Measurements from ENCODE around the gene ATG12. TPM values are rescaled to one million over a fixed set of nuclear protein-coding genes. Genes with fewer than 3 reads are reported as not detected.
A peak's percentile ranks its signal among the peaks of the same experiment; 100 is the strongest.
"Not testable (repeated sequence)": the region's sequence is repeated elsewhere in the genome, so short reads cannot be mapped to it uniquely, and the experiment has no call there.

The ATG12 gene
- total RNA-seq, 2 experiments from 2014 or later, result 36.5 to 36.9 TPM

- no peak overlapping the region for H3K27ac Mint-ChIP-seq
- peaks cover 45% of the 10 kb centered on the region for H3K36me3 Mint-ChIP-seq
Observed at GRCh38 chr5:115835481-115835880, 5.9 kb downstream of the ATG12 start.

GRCh38 chr5:115831163-115831768, 10.1 kb downstream of the ATG12 start:
- CTCF ChIA-PET, result interaction anchor here (0.6 to 1.8 kb wide), 6 partner anchors 12 to 203 kb away, joined by 3 to 4 read pairs (median 4); no protein-coding TSS in a partner anchor
- Mint-ChIP-seq H3K27me3 (no peaks in the 10 kb centered on the region), H3K4me1 (peaks cover 5% of the 10 kb centered on the region), H3K27ac (no peak overlapping the region), H3K36me3 (peaks cover 55% of the 10 kb centered on the region), H3K4me3 (no peak overlapping the region), H3K9me3 (ENCODE audit: low read depth) (peaks cover 4% of the 10 kb centered on the region)
- no peak for DNase-seq
- ATAC-seq, result peak; percentile 49

More at GRCh38 chr5:115835481-115835880, 5.9 kb downstream of the ATG12 start:
- Mint-ChIP-seq H3K4me3 (no peak overlapping the region), H3K4me1 (peaks cover 34% of the 10 kb centered on the region), H3K27me3 (no peaks in the 10 kb centered on the region), H3K9me3 (ENCODE audit: low read depth) (no peaks in the 10 kb centered on the region)
- ATAC-seq (no peak), DNase-seq (no peak)
- CTCF ChIA-PET, result interaction anchor here (0.6 kb wide), 1 partner anchor 204 kb away, joined by 3 read pairs; no protein-coding TSS in a partner anchor

DNA sequence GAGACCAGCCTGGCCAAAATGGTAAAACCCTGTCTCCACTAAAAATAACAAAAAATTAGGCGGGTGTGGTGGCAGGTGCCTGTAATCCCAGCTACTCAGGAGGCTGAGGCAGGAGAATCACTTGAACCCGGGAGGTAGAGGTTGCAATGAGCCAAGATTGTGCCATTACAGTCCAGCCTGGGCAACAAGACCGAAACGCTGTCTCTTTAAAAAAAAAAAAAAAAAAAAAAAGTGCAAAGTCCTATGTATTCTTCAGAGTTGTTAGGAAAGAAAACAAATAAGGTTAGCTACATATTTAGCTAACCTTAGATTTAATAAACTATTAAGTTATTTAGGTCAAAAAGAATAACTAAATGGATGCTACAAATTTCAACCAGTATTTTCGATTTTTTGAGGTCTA, 11.5 kb downstream of the ATG12 start:
- CTCF ChIA-PET, result interaction anchor here (0.9 to 1.0 kb wide), 2 partner anchors 10 to 245 kb away, joined by 3 to 4 read pairs; no protein-coding TSS in a partner anchor
- DNase-seq (no peak), ATAC-seq (no peak)
- peaks cover under 1% of the 10 kb centered on the region for H3K27me3 Mint-ChIP-seq
- H3K36me3 Mint-ChIP-seq, result peaks cover 44% of the 10 kb centered on the region
- H3K9me3 Mint-ChIP-seq (ENCODE audit: low read depth), result peaks cover 5% of the 10 kb centered on the region
- no peak overlapping the region for H3K27ac Mint-ChIP-seq
- H3K4me3 Mint-ChIP-seq, result no peak overlapping the region
- H3K4me1 Mint-ChIP-seq, result peaks cover 4% of the 10 kb centered on the region

- ATAC-seq, result no peak
- no peak for DNase-seq
- CTCF ChIA-PET, result interaction anchor here (1.3 kb wide), 1 partner anchor 191 kb away, joined by 4 read pairs; no protein-coding TSS in a partner anchor
- Mint-ChIP-seq H3K9me3 (ENCODE audit: low read depth) (peaks cover 5% of the 10 kb centered on the region), H3K27ac (no peak overlapping the region), H3K36me3 (peaks cover 29% of the 10 kb centered on the region), H3K4me3 (no peak overlapping the region), H3K27me3 (peaks cover 18% of the 10 kb centered on the region), H3K4me1 (no peaks in the 10 kb centered on the region)
Observed at GRCh38 chr5:115825948-115826347, 15.4 kb downstream of the ATG12 start.

GRCh38 chr5:115824983-115825382, 16.4 kb downstream of the ATG12 start:
- H3K27ac Mint-ChIP-seq; H3K4me3 Mint-ChIP-seq; ATAC-seq; H3K9me3 Mint-ChIP-seq (ENCODE audit: low read depth); CTCF ChIA-PET; DNase-seq; H3K4me1 Mint-ChIP-seq: not testable (repeated sequence)
- peaks cover 27% of the 10 kb centered on the region for H3K27me3 Mint-ChIP-seq
- H3K36me3 Mint-ChIP-seq, result peaks cover 29% of the 10 kb centered on the region

- Mint-ChIP-seq H3K36me3 (peaks cover 1% of the 10 kb centered on the region), H3K27me3 (peaks cover 61% of the 10 kb centered on the region), H3K4me1 (peaks cover 8% of the 10 kb centered on the region), H3K9me3 (ENCODE audit: low read depth) (no peaks in the 10 kb centered on the region), H3K27ac (no peak overlapping the region), H3K4me3 (no peak overlapping the region)
- no peak for DNase-seq
- CTCF ChIA-PET, result no interaction called here
- ATAC-seq, result no peak
Observed at GRCh38 chr5:115820846-115821245, 20.5 kb downstream of the ATG12 start.

GRCh38 chr5:115818821-115819220, 22.5 kb downstream of the ATG12 start:
- peaks cover 1% of the 10 kb centered on the region for H3K36me3 Mint-ChIP-seq
- H3K9me3 Mint-ChIP-seq (ENCODE audit: low read depth), result no peaks in the 10 kb centered on the region
- H3K4me1 Mint-ChIP-seq, result peaks cover 27% of the 10 kb centered on the region
- no peak for ATAC-seq
- DNase-seq, result no peak
- CTCF ChIA-PET, result interaction anchor here (1.3 to 1.4 kb wide), 2 partner anchors 12 to 216 kb away, joined by 3 read pairs; no protein-coding TSS in a partner anchor
- H3K27ac Mint-ChIP-seq, result no peak overlapping the region
- no peak overlapping the region for H3K4me3 Mint-ChIP-seq
- peaks cover 75% of the 10 kb centered on the region for H3K27me3 Mint-ChIP-seq

DNA sequence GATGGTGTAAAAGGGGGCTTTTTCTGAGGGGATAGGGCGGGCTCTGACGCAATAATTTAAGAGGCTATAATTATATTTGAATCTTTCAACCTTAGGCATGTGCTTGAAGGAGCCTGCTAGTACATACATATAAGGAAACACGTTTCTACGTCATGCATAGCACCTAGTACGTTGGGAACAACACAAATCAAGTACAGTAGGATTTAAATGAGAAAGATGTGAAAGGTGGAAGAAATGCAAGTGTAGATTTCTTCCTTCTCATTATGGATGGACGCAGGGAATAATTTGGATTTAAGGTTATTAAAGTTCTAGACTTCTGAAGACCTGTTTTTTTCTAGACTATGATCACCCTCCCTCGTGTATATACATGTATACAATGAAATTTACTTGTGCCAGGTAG, 24.0 kb downstream of the ATG12 start:
- no peak for DNase-seq
- CTCF ChIA-PET, result no interaction called here
- Mint-ChIP-seq H3K4me3 (no peak overlapping the region), H3K27ac (no peak overlapping the region), H3K4me1 (peaks cover 37% of the 10 kb centered on the region), H3K9me3 (ENCODE audit: low read depth) (no peaks in the 10 kb centered on the region), H3K36me3 (peaks cover 1% of the 10 kb centered on the region), H3K27me3 (peaks cover 85% of the 10 kb centered on the region)
- ATAC-seq, result no peak

DNA sequence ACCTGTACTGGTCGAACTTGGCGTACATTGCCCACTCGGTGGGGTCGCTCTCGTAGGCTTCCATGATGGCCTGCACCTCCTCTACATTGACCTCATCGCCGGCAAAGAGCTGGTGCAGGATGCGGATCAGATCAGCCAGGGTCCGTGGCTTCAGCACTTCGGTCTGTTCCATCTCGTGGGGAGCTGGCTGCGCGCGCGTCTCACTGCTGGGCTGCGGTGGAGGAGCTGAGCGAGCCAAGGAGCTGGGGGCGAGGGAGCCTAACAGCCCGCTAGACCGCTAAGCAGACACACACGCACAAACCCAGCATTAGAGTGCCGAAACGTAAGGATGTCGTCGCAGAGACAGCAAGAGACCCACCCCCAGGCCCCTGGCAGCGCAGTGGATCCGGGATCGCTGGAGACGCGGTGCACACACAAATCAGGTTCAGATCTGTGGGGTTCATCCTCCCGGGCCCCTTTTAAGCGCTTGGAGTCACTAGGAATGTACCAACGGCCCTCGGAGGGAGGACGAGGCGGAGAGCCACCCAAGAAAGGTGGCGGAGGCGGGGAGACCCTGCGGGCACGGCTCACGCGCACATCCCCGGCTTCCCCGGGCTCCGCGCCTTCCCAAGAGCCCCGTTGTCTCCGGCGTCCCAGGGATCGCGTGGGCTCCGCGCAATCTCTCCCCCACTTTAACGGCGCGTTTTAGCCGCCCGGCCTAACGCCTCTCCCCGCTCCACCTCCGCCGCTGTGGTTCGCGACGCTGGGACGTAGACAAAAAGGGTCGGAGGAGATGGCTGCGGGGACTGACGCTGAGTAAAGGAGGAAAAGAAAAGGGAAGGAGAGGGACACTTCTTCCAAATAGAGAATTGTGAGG, 24.9 kb downstream of the ATG12 start, which contains the start of gene CDO1:
Gene CDO1, minus strand, starts transcription at position 434 of the 856 bp plus-strand sequence. Its CDS starts 262 bp downstream, at position 172.
- Mint-ChIP-seq H3K27ac (no peak within 1 kb of the TSS), H3K4me3 (peak within 1 kb of the TSS; percentile 64), H3K27me3 (peaks cover 88% of the 10 kb centered on the region), H3K4me1 (peaks cover 38% of the 10 kb centered on the region), H3K36me3 (no peaks in the 10 kb centered on the region), H3K9me3 (ENCODE audit: low read depth) (no peaks in the 10 kb centered on the region)
- ATAC-seq (peak; percentile 69), DNase-seq (peak; percentile 62)
- CTCF ChIA-PET, result no interaction called here

DNA sequence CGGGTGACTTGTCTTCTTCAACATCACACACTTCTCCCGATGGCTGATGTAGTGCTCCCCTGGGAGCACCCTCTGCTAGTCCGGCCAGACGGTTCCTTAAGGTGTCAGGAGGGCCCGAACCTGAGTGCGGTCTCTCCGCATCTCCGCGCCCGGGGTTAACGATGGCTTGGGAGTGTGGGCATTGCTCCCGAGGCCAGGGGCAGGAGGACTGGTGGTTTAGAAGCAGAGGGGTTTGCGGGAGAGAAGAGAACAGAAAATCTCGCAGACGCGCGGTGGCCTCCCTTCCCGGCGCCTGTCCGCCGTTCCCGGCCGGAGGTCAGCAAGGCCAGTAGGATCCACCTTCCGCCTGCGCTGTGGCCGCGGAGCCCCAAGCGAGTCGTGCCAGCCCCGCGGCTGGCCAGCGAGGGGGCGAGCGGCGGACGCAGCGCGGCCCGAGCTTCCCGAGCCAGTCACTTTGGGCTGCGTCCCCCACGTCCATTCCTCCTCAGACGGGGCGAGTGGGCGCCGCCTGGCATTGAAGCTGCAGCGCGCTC, 25.6 kb downstream of the ATG12 start:
- CTCF ChIA-PET, result no interaction called here
- no peak for DNase-seq
- Mint-ChIP-seq H3K9me3 (ENCODE audit: low read depth) (no peaks in the 10 kb centered on the region), H3K36me3 (no peaks in the 10 kb centered on the region), H3K27ac (no peak overlapping the region), H3K4me1 (peaks cover 42% of the 10 kb centered on the region), H3K27me3 (peaks cover 89% of the 10 kb centered on the region), H3K4me3 (peak overlapping the region; percentile 64)
- ATAC-seq, result peak; percentile 26

GRCh38 chr5:115815006-115815692, 26.2 kb downstream of the ATG12 start:
- Mint-ChIP-seq H3K27ac (no peak overlapping the region), H3K4me1 (peaks cover 47% of the 10 kb centered on the region), H3K4me3 (peak overlapping the region; percentile 48), H3K27me3 (peaks cover 87% of the 10 kb centered on the region), H3K36me3 (no peaks in the 10 kb centered on the region), H3K9me3 (ENCODE audit: low read depth) (no peaks in the 10 kb centered on the region)
- ATAC-seq, result no peak
- no peak for DNase-seq
- CTCF ChIA-PET, result interaction anchor here (1.7 kb wide), 1 partner anchor 15 kb away, joined by 3 read pairs; no protein-coding TSS in a partner anchor

- H3K4me3 Mint-ChIP-seq, result no peak overlapping the region
- no peaks in the 10 kb centered on the region for H3K9me3 Mint-ChIP-seq (ENCODE audit: low read depth)
- no peak overlapping the region for H3K27ac Mint-ChIP-seq
- peaks cover 61% of the 10 kb centered on the region for H3K4me1 Mint-ChIP-seq
- CTCF ChIA-PET, result interaction anchor here (1.4 to 1.7 kb wide), 2 partner anchors 14 to 16 kb away, joined by 3 read pairs; no protein-coding TSS in a partner anchor
- H3K36me3 Mint-ChIP-seq, result peaks cover 2% of the 10 kb centered on the region
- peaks cover 76% of the 10 kb centered on the region for H3K27me3 Mint-ChIP-seq
- DNase-seq (peak; percentile 56), ATAC-seq (peak; percentile 29)
Observed at GRCh38 chr5:115813719-115814118, 27.6 kb downstream of the ATG12 start.

DNA sequence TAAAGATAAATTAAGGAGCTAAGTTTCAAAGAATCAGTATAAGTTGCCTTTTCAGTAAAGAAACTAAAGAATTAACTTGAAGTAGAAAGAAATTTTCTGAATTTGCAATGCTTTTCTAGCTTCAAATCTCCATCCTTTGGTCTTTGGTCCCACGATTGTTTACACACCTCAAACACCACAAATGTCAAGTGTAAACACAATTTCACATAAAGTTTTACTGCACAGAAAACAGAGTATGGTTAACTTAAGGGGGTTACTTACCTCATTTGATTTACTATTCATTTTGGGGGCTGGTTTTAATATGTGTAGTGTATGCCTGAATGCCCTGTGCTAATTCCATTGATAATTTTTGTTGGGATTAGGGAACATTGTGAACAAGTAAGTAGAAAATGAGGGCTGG, 29.0 kb downstream of the ATG12 start:
- Mint-ChIP-seq H3K4me1 (peaks cover 71% of the 10 kb centered on the region), H3K27ac (no peak overlapping the region), H3K36me3 (peaks cover 3% of the 10 kb centered on the region), H3K27me3 (peaks cover 66% of the 10 kb centered on the region), H3K9me3 (ENCODE audit: low read depth) (no peaks in the 10 kb centered on the region), H3K4me3 (no peak overlapping the region)
- ATAC-seq, result no peak
- CTCF ChIA-PET, result no interaction called here
- DNase-seq, result no peak
